ENCODE data around the gene MEIS3. TPM values are rescaled to one million over a fixed set of nuclear protein-coding genes. Genes with fewer than 3 reads are reported as not detected.

The MEIS3 gene
- total RNA-seq, 1 experiment from 2014 or later = 1.3 TPM

DNA sequence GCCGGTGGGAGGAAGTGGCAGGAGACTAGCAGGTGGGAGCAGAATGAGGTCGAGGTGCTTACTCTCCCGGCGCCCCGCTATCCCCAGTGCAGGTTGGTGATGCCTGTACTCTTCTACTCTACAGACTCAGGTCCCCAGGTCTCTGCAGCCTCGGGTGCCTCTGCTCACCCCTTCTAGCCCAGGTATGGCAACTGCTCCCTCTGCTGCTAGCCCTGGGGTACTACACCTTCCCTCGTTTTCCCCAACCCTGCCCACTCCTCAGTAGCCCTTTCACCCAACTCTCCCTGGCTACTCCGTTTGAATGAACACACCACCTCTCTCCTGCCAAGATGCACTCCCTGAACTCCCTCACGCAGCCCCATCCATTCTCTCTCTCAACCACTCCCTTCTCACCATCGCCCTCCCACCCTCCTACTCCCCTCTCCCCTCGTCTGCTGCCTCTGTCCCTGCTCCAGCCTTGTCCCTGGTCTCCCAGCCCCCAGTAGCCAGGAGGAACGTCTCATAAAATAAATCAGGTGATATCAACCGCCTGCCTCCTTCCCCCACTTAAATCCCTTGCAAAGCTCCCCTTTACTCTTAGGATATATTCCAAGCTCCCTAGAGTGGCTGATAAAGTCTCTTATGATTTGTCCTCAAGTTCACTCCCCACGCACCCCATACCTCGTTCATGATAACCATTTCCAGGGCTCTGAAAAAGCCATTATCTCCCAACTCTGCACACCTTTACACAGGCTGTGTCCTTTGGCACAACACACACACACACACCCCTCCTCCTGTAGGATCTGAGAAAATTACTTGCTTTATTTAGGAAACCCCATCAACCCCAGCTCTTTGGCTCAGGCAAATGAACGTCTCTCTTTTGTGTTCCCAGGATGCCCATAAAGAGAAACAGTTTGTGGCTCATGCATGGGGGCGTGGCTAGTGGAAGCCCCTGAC, 8.2 kb upstream of the MEIS3 start:
- peak overlapping the region; percentile 95 for H3K4me2 ChIP-seq (ENCODE audit: low read length)
- no peak overlapping the region for H3K9ac ChIP-seq (ENCODE audit: low read length)
- H3K36me3 ChIP-seq (ENCODE audit: low read depth, low read length) = no peaks in the 10 kb centered on the region; the same call in 1 of the 2 replicates
- intact Hi-C loops (cut with micrococcal nuclease) = loop anchor here (5.0 kb wide), 1 partner anchor 130 kb away; no protein-coding TSS in a partner anchor
- H3K4me1 ChIP-seq (ENCODE audit: insufficient read depth, low read length) = peaks cover 12% of the 10 kb centered on the region; the same call in 1 of the 2 replicates
- BruUV-seq (replicated peaks) = no TSS peak
- H3K27ac ChIP-seq (ENCODE audit: low read length) = peak overlapping the region; percentile 27
- H3F3A ChIP-seq (ENCODE audit: low read length, unreplicated experiment) = no peaks in the 10 kb centered on the region
- ATAC-seq (peak; percentile 44), DNase-seq (peak; percentile 74)
- H3K27me3 ChIP-seq (ENCODE audit: low read length) = peaks cover 15% of the 10 kb centered on the region
- H4K20me1 ChIP-seq (ENCODE audit: low read length) = no peaks in the 10 kb centered on the region
- peak overlapping the region; percentile 61 for H2AFZ ChIP-seq (ENCODE audit: low read length)
- H3K79me2 ChIP-seq (ENCODE audit: low read length) = no peaks in the 10 kb centered on the region
- TF ChIP-seq EZH2phosphoT487 (IDR thresholded peaks at IDR 0.05; ENCODE audit: borderline replicate concordance, low read length) = no peak
- TF ChIP-seq, protein P1, sequence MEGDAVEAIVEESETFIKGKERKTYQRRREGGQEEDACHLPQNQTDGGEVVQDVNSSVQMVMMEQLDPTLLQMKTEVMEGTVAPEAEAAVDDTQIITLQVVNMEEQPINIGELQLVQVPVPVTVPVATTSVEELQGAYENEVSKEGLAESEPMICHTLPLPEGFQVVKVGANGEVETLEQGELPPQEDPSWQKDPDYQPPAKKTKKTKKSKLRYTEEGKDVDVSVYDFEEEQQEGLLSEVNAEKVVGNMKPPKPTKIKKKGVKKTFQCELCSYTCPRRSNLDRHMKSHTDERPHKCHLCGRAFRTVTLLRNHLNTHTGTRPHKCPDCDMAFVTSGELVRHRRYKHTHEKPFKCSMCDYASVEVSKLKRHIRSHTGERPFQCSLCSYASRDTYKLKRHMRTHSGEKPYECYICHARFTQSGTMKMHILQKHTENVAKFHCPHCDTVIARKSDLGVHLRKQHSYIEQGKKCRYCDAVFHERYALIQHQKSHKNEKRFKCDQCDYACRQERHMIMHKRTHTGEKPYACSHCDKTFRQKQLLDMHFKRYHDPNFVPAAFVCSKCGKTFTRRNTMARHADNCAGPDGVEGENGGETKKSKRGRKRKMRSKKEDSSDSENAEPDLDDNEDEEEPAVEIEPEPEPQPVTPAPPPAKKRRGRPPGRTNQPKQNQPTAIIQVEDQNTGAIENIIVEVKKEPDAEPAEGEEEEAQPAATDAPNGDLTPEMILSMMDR (conservative IDR thresholded peaks at IDR 0.05; ENCODE audit: low read depth, low read length) = peak; percentile 70
- H3K4me3 ChIP-seq (ENCODE audit: low read length) = peak overlapping the region; percentile 52
- no peaks in the 10 kb centered on the region for H3K9me2 ChIP-seq (replicated peaks; ENCODE audit: low read length)
- H3K9me3 ChIP-seq (ENCODE audit: low read length) = no peaks in the 10 kb centered on the region
- CTCF ChIA-PET = interaction anchor here (0.6 to 1.7 kb wide), 5 partner anchors 9 to 271 kb away, joined by 3 to 13 read pairs (median 9); partner anchors contain the start of genes DHX34 and INAFM1
- POLR2A ChIA-PET (ENCODE audit: unreplicated experiment) = interaction anchor here (1.2 kb wide), 1 partner anchor 263 kb away, joined by 4 read pairs; no protein-coding TSS in a partner anchor

DNA sequence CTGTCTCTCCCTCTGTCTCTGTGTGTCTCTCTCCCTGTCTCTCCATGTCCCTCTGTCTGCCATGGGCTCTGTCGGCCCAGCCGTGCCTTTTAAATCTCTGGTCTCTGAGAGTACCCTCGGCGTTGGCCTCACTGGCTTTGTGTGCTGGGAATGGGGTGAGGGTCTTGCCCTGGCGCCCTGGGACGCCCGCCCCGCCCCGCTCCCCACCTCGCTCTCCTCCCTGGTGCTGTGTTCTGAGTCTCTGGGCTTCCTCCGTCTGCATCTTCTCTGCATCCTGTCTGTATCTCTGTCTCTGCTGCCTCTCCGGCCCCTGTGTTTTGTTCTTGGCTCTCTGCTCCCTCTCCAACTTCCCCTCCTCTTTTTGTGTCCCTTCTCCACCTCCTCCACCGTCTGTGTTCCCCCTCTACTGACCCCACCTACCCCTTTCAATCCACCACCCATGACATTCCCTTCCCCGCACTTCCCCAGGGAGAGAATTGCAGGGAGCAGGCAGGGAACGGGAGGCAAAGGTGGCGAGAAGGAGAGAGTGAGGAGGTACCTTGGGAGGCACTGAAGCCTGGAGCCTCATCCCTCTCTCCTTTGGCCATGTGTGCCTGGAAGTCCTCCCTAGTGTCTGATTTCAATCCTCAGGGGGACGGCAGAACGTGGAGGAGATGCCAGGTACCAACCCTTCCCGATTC, 4.0 kb upstream of the MEIS3 start:
- intact Hi-C loops (cut with micrococcal nuclease) = no loop called here
- Histone ChIP-seq H4K20me1 (ENCODE audit: low read length) (no peaks in the 10 kb centered on the region), H3K79me2 (ENCODE audit: low read length) (no peaks in the 10 kb centered on the region), H3K27me3 (ENCODE audit: low read length) (peaks cover 46% of the 10 kb centered on the region), H3K27ac (ENCODE audit: low read length) (no peak overlapping the region), H3K4me2 (ENCODE audit: low read length) (no peak overlapping the region), H3F3A (ENCODE audit: low read length, unreplicated experiment) (no peaks in the 10 kb centered on the region), H3K9me3 (ENCODE audit: low read length) (no peaks in the 10 kb centered on the region), H3K36me3 (ENCODE audit: low read depth, low read length) (no peaks in the 10 kb centered on the region; the same call in 1 of the 2 replicates), H3K4me1 (ENCODE audit: insufficient read depth, low read length) (peaks cover 8% of the 10 kb centered on the region; the same call in 1 of the 2 replicates), H3K4me3 (ENCODE audit: low read length) (no peak overlapping the region), H3K9me2 (replicated peaks; ENCODE audit: low read length) (no peaks in the 10 kb centered on the region), H3K9ac (ENCODE audit: low read length) (no peak overlapping the region), H2AFZ (ENCODE audit: low read length) (no peak overlapping the region)
- ChIA-PET CTCF (no interaction called here), POLR2A (ENCODE audit: unreplicated experiment) (no interaction called here)
- BruUV-seq (replicated peaks) = no TSS peak
- ATAC-seq (no peak), DNase-seq (no peak)
- TF ChIP-seq, protein P1 (conservative IDR thresholded peaks at IDR 0.05; ENCODE audit: low read depth, low read length) = no peak
- TF ChIP-seq EZH2 (IDR thresholded peaks at IDR 0.05; ENCODE audit: low read length, unreplicated experiment) = no peak
- TF ChIP-seq EZH2phosphoT487 (IDR thresholded peaks at IDR 0.05; ENCODE audit: borderline replicate concordance, low read length) = no peak

All from PC-3 (cell line).